RCC 7860 (cell line): ENCODE data around the gene HMGB2.

Experiments
- DNase-seq: peaks from one replicate; pipeline ENCODE4 v3.0.0-alpha.2; 2015; ENCODE audit warnings: low spot score
- FAIRE-seq: peaks from 2 replicates; lab custom pipeline; 2012; peaks lifted over from hg19 to GRCh38; lab: Jason Lieb, UNC

The HMGB2 gene

DNA sequence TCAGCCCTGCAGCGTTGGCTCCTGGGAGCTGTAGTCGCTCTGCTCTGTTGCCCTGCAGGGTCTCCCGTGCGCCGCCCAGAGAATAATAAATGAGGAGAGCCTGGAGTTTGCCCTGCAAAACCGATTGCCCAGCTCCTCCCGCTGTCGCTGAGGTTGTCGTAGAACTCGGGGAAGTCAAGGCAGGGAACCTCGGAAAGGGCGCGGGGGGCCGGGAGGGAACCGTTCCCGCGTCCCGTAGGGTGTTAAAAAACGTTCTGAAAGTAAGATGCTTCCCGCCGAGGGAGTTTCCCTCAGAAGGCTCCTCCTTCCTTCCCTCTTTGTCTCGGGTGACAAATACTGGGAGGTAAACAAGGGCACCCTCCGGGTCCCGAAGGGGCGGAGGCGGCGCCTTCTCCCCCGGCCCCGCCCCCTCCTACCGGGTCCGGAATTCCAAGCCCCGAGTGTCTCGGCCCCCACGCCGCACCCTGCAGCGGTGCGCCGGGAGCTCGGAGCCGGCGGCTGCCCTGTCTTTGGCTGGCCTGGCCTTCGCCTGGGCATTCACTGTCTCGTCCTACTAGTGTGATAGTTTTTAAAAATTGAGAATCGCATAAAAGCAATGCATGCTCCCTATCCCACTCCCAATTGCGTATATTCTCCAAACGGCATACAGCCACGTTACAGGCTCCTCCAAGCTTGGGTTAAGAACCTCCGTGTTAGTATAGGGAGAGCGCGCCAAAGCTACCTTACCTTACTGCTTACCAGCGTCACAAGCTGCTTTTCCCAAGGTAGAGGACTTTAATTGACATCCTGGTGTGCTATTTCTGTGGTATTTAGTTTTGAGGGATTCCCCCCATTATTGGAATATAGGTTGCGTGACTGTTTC lies 964 bp upstream of the HMGB2 start:
- FAIRE-seq, result peak; percentile 31
- peak; percentile 81 for DNase-seq

- DNase-seq (no peak), FAIRE-seq (no peak)
These were observed 487 bp downstream of the HMGB2 start for GRCh38 chr4:173333658-173334084.

- no peak for DNase-seq
- no peak for FAIRE-seq
These were observed 1.0 kb downstream of the HMGB2 start for GRCh38 chr4:173332963-173333657.

- FAIRE-seq, result no peak
- DNase-seq, result no peak
These were observed 2.1 kb downstream of the HMGB2 start for GRCh38 chr4:173332021-173332487.

- no peak for FAIRE-seq
These were observed 3.6 kb downstream of the HMGB2 start for GRCh38 chr4:173330590-173330989.

DNA sequence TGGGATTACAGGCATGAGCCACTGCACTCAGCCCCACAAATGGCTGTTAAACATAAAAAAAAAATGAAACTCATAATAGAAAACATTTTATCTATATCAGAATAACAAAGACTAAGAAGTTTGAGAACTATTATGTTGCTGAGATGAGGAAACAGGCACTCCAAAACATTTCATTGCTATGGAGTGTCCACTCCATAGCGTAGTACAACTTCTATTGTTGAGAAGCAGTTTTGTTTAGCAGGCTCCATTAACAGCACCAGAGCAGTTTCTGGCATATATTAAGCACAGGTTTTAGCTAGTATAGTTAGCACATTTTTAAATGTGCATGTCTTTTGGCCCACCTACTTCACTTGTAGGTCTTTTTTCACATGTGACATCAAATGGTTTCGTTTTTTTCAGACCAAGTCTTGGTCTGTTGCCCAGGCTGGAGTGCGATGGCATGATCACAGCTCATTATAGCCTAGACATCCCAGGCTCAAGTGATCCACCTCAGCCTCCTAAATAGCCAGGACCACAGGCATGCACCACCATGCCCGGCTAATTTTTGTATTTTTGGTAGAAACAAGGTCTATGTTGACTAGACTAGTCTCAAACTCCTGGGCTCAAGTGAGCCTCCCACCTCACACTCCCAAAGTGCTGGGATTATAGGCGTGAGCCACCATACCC lies 5.8 kb downstream of the HMGB2 start:
- DNase-seq (no peak), FAIRE-seq (no peak)

More at GRCh38 chr4:173330590-173330989, 3.6 kb downstream of the HMGB2 start:
- DNase-seq, result no peak

DNA sequence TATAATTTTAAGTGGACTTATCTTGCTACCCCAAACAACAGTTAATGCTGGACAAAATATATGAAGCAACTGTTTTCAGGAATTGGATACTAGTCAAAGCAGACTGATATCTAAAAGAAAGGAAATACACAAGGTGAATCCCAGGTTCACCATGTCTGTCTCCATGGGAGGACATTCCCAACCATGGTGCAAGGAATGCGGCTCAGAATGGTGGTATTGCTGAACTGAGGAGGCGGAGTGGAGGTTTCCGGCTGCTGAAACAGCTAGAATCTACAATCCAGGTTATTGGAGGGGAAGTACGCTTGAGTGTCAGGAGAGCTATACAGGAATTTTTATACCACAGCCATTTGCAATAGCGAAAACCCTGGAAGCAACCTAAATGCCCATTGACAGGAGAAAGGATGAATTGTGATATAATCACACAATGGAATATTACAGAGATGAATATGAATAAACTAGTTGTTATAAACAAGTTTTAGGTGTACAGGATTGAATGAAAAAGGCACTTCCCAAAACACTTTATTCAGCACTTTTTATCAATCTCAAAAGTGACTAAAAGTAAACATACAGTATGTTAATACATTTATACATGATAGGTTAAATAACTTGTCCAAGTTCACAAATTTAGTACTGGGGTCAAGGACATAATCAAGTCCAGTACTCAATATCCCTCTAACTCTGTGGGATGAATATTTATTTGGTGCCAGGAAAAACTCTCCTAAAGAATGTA lies 9.0 kb downstream of the HMGB2 start:
- FAIRE-seq (no peak), DNase-seq (no peak)

DNA sequence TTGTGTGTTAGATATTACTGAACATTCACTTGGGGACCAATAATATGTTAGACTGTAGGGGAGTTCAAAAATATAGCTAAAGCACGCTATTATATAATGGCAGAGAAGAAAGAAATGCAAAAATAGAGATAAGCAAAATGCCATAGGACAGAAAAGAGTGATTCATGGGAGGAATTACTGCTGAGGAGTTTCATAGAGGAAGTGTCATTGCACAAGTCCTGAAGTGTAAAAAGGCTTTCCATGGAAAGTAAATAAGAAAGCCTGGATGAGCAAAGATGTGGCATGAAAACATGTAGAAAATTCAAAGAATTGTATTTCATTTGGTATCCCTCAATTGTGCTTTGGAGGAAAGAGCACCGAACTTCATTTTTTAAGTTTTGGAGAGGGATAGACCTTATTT lies 14.5 kb downstream of the HMGB2 start:
- FAIRE-seq, result no peak
- DNase-seq, result no peak

GRCh38 chr4:173318648-173319211 lies 15.4 kb downstream of the HMGB2 start:
- peak; percentile 48 for FAIRE-seq
- peak; percentile 13 for DNase-seq

GRCh38 chr4:173318240-173318639 lies 15.9 kb downstream of the HMGB2 start:
- DNase-seq (no peak), FAIRE-seq (no peak)

- no peak for FAIRE-seq
- DNase-seq, result no peak
These were observed 17.2 kb downstream of the HMGB2 start for GRCh38 chr4:173317004-173317403.

DNA sequence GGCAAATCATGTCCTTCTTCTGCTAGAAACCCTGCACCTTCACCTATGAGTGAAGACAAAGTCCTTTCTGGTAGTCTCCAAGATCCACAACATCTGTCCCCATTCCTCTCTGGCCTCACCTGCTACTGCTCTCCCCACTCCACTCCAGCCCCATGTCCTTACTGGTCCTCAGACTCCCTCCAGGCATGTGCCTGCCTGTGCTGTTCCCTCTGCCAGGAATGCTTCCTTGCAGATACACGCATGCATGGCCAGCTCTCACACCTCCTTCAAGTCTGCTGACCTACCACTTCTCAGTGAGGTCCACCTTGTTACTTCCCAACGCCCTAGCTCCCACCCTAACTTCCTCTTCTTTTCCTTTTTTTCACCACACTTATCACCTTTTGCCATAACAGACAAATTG lies 18.1 kb downstream of the HMGB2 start:
- DNase-seq (no peak), FAIRE-seq (no peak)

GRCh38 chr4:173314715-173315114 lies 19.4 kb downstream of the HMGB2 start:
- DNase-seq (no peak), FAIRE-seq (no peak)

DNA sequence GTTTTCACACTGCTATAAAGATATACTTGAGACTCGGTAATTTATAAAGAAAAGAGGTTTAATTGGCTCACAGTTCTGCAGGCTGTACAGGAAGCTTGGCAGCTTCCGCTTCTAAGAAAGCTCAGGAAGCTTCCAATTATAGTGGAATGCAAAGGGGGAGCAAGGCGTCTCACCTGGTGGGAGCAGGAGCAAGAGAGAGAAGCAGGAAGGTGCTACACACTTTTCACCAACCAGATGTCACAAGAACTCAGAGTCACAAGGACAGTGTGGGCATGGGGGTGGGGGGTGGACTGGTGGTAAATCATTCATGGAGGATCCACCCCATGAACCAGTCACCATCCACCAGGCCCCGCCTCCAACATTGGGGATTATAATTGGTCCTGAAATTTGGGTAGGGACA lies 22.8 kb downstream of the HMGB2 start:
- FAIRE-seq (no peak), DNase-seq (no peak)

DNA sequence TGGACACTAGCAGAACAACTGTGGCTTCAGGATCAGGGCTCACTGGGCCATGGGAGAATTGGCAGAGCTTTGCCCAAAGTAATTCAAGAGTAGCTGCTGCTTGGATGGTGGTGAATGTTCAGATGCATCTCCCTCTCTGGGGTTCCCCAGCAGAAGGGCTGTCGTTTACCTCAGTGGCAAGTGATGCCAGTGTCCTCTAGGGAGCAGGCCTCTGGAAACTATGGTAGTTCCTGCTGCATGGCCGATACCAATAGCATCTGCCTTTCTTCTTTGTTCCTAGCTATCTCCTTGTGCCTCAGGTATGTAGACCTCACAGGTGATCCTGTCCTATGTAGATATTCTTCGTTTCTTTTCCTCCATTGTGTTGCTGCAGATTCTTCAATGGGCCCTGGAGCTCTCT lies 26.4 kb downstream of the HMGB2 start:
- FAIRE-seq (no peak), DNase-seq (no peak)

- FAIRE-seq, result peak; percentile 88
- DNase-seq, result peak; percentile 67
These were observed 32.5 kb downstream of the HMGB2 start for GRCh38 chr4:173301518-173302201.

- FAIRE-seq (no peak), DNase-seq (no peak)
These were observed 39.7 kb downstream of the HMGB2 start for GRCh38 chr4:173294444-173294843.

GRCh38 chr4:173293663-173294062 lies 40.5 kb downstream of the HMGB2 start:
- no peak for FAIRE-seq
- no peak for DNase-seq

- no peak for DNase-seq
- no peak for FAIRE-seq
These were observed 42.3 kb downstream of the HMGB2 start for GRCh38 chr4:173291899-173292298.

GRCh38 chr4:173289353-173289727 lies 44.8 kb downstream of the HMGB2 start:
- DNase-seq, result no peak
- no peak for FAIRE-seq
